C4-2B (cell line): ENCODE measurements around the gene GNAT1.

Experiments
- CTCF ChIP-seq: fragments of 450-650 bp; conservative IDR thresholded peaks from 2 replicates; pipeline ENCODE4 v1.5.1; 2017; ENCODE audit warnings: mild to moderate bottlenecking
- ZFX ChIP-seq: fragments of 450-650 bp; IDR thresholded peaks from 2 replicates; pipeline ENCODE4 v1.6.1; 2017

GRCh38 chr3:50174517-50174895, 16.9 kb upstream of the GNAT1 start:
- TF ChIP-seq CTCF: no peak
- TF ChIP-seq ZFX: no peak
